Neural cell (in vitro differentiated cells): Measurements from ENCODE around the gene ILF3.

ENCODE experiments used
- CTCF ChIP-seq: fragments of 450-650 bp; IDR thresholded peaks from 2 replicates; pipeline ENCODE4 v1.5.1; 2014; ENCODE audit warnings: antibody characterized with exemption, mild to moderate bottlenecking, moderate library complexity; ENCODE audit not compliant: poor library complexity, severe bottlenecking
- REST ChIP-seq: IDR thresholded peaks from 2 replicates; pipeline ENCODE4 v1.6.1; 2012; ENCODE audit warnings: borderline replicate concordance

GRCh38 chr19:10637894-10638293 lies 16.3 kb upstream of the ILF3 start:
- TF ChIP-seq CTCF = no peak
- TF ChIP-seq REST = no peak
